ENCODE results near the gene FAM168A. TPM values are rescaled to one million over a fixed set of nuclear protein-coding genes. Genes with fewer than 3 reads are reported as not detected.

The FAM168A gene
- total and polyA plus RNA-seq, 9 donors: 17.6 to 35.4 (median 24.8) TPM

- Histone ChIP-seq H3K27ac (ENCODE audit: low read length) (no peak overlapping the region), H3K36me3 (ENCODE audit: control insufficient read depth, insufficient read depth, low read length) (no peaks in the 10 kb centered on the region)
- 93% methylated on average over 3 of the region's 5 CpGs for WGBS (ENCODE audit: insufficient coverage)
These were observed 37.8 kb upstream of the FAM168A start for GRCh38 chr11:73635721-73636120.

GRCh38 chr11:73633999-73634398 is 36.1 kb upstream of the FAM168A start:
- H3K27ac ChIP-seq (ENCODE audit: low read length): no peak overlapping the region
- H3K27me3 ChIP-seq (ENCODE audit: control insufficient read depth, insufficient read depth, low read length): no peaks in the 10 kb centered on the region
- no CpG with 5 or more reads among the region's 2 CpGs for WGBS (ENCODE audit: insufficient coverage)
- no peaks in the 10 kb centered on the region for H3K36me3 ChIP-seq (ENCODE audit: control insufficient read depth, insufficient read depth, low read length)
- no peak overlapping the region for H3K4me3 ChIP-seq (ENCODE audit: low read length)
- H3K9me3 ChIP-seq (replicated peaks; ENCODE audit: control insufficient read depth, low read depth, low read length): no peaks in the 10 kb centered on the region
- DNase-seq: no peak
- no peaks in the 10 kb centered on the region for H3K4me1 ChIP-seq (ENCODE audit: control insufficient read depth, insufficient read depth, low read length)

More at GRCh38 chr11:73635721-73636120, 37.8 kb upstream of the FAM168A start:
- no peak for DNase-seq
- Histone ChIP-seq H3K4me1 (ENCODE audit: control insufficient read depth, insufficient read depth, low read length) (no peaks in the 10 kb centered on the region), H3K9me3 (replicated peaks; ENCODE audit: control insufficient read depth, low read depth, low read length) (no peaks in the 10 kb centered on the region), H3K27me3 (ENCODE audit: control insufficient read depth, insufficient read depth, low read length) (no peaks in the 10 kb centered on the region), H3K4me3 (ENCODE audit: low read length) (no peak overlapping the region)

GRCh38 chr11:73632996-73633395 is 35.1 kb upstream of the FAM168A start:
- Histone ChIP-seq H3K4me3 (ENCODE audit: low read length) (no peak overlapping the region), H3K27me3 (ENCODE audit: control insufficient read depth, insufficient read depth, low read length) (no peaks in the 10 kb centered on the region), H3K4me1 (ENCODE audit: control insufficient read depth, insufficient read depth, low read length) (no peaks in the 10 kb centered on the region), H3K27ac (ENCODE audit: low read length) (no peak overlapping the region), H3K9me3 (replicated peaks; ENCODE audit: control insufficient read depth, low read depth, low read length) (no peaks in the 10 kb centered on the region), H3K36me3 (ENCODE audit: control insufficient read depth, insufficient read depth, low read length) (no peaks in the 10 kb centered on the region)
- DNase-seq: no peak
- 90% methylated on average over 3 of the region's 4 CpGs for WGBS (ENCODE audit: insufficient coverage)

- Histone ChIP-seq H3K4me3 (ENCODE audit: low read length) (no peak overlapping the region), H3K9me3 (replicated peaks; ENCODE audit: control insufficient read depth, low read depth, low read length) (no peaks in the 10 kb centered on the region), H3K27ac (ENCODE audit: low read length) (no peak overlapping the region), H3K36me3 (ENCODE audit: control insufficient read depth, insufficient read depth, low read length) (no peaks in the 10 kb centered on the region), H3K4me1 (ENCODE audit: control insufficient read depth, insufficient read depth, low read length) (peaks cover 7% of the 10 kb centered on the region), H3K27me3 (ENCODE audit: control insufficient read depth, insufficient read depth, low read length) (no peaks in the 10 kb centered on the region)
- 72% methylated on average over 7 of the region's 7 CpGs for WGBS (ENCODE audit: insufficient coverage)
- DNase-seq: no peak
These were observed 32.0 kb upstream of the FAM168A start for GRCh38 chr11:73629907-73630306.

- H3K27me3 ChIP-seq (ENCODE audit: control insufficient read depth, insufficient read depth, low read length): no peaks in the 10 kb centered on the region
- H3K4me3 ChIP-seq (ENCODE audit: low read length): no peak overlapping the region
- no peak overlapping the region for H3K27ac ChIP-seq (ENCODE audit: low read length)
- no peaks in the 10 kb centered on the region for H3K36me3 ChIP-seq (ENCODE audit: control insufficient read depth, insufficient read depth, low read length)
- WGBS (ENCODE audit: insufficient coverage): 21% methylated on average over 5 of the region's 19 CpGs
- no peaks in the 10 kb centered on the region for H3K9me3 ChIP-seq (replicated peaks; ENCODE audit: control insufficient read depth, low read depth, low read length)
- peaks cover 20% of the 10 kb centered on the region for H3K4me1 ChIP-seq (ENCODE audit: control insufficient read depth, insufficient read depth, low read length)
- peak; percentile 80 for DNase-seq
These were observed 27.9 kb upstream of the FAM168A start for GRCh38 chr11:73625696-73626318.

- no CpG with 5 or more reads among the region's 3 CpGs for WGBS (ENCODE audit: insufficient coverage)
- Histone ChIP-seq H3K4me1 (ENCODE audit: control insufficient read depth, insufficient read depth, low read length) (peaks cover 20% of the 10 kb centered on the region), H3K9me3 (replicated peaks; ENCODE audit: control insufficient read depth, low read depth, low read length) (no peaks in the 10 kb centered on the region), H3K27me3 (ENCODE audit: control insufficient read depth, insufficient read depth, low read length) (no peaks in the 10 kb centered on the region), H3K27ac (ENCODE audit: low read length) (peak overlapping the region; percentile 37), H3K36me3 (ENCODE audit: control insufficient read depth, insufficient read depth, low read length) (no peaks in the 10 kb centered on the region), H3K4me3 (ENCODE audit: low read length) (no peak overlapping the region)
- DNase-seq: peak; percentile 69
These were observed 25.8 kb upstream of the FAM168A start for GRCh38 chr11:73623686-73624085.

- H3K27ac ChIP-seq (ENCODE audit: low read length): peak overlapping the region; percentile 37
- H3K9me3 ChIP-seq (replicated peaks; ENCODE audit: control insufficient read depth, low read depth, low read length): no peaks in the 10 kb centered on the region
- H3K36me3 ChIP-seq (ENCODE audit: control insufficient read depth, insufficient read depth, low read length): no peaks in the 10 kb centered on the region
- H3K27me3 ChIP-seq (ENCODE audit: control insufficient read depth, insufficient read depth, low read length): no peaks in the 10 kb centered on the region
- 83% methylated on average over 3 of the region's 4 CpGs for WGBS (ENCODE audit: insufficient coverage)
- H3K4me1 ChIP-seq (ENCODE audit: control insufficient read depth, insufficient read depth, low read length): peaks cover 20% of the 10 kb centered on the region
- no peak for DNase-seq
- H3K4me3 ChIP-seq (ENCODE audit: low read length): no peak overlapping the region
These were observed 25.1 kb upstream of the FAM168A start for GRCh38 chr11:73622926-73623593.

- DNase-seq: no peak
- no peaks in the 10 kb centered on the region for H3K27me3 ChIP-seq (ENCODE audit: control insufficient read depth, insufficient read depth, low read length)
- no peaks in the 10 kb centered on the region for H3K36me3 ChIP-seq (ENCODE audit: control insufficient read depth, insufficient read depth, low read length)
- H3K4me1 ChIP-seq (ENCODE audit: control insufficient read depth, insufficient read depth, low read length): no peaks in the 10 kb centered on the region
- H3K27ac ChIP-seq (ENCODE audit: low read length): no peak overlapping the region
- no peaks in the 10 kb centered on the region for H3K9me3 ChIP-seq (replicated peaks; ENCODE audit: control insufficient read depth, low read depth, low read length)
- no peak overlapping the region for H3K4me3 ChIP-seq (ENCODE audit: low read length)
These were observed 16.7 kb upstream of the FAM168A start for GRCh38 chr11:73614591-73614990.

- 100% methylated on average over 1 of the region's 5 CpGs for WGBS (ENCODE audit: insufficient coverage)
- Histone ChIP-seq H3K4me3 (ENCODE audit: low read length) (no peak overlapping the region), H3K27ac (ENCODE audit: low read length) (no peak overlapping the region), H3K9me3 (replicated peaks; ENCODE audit: control insufficient read depth, low read depth, low read length) (no peaks in the 10 kb centered on the region), H3K4me1 (ENCODE audit: control insufficient read depth, insufficient read depth, low read length) (no peaks in the 10 kb centered on the region), H3K27me3 (ENCODE audit: control insufficient read depth, insufficient read depth, low read length) (no peaks in the 10 kb centered on the region), H3K36me3 (ENCODE audit: control insufficient read depth, insufficient read depth, low read length) (no peaks in the 10 kb centered on the region)
- DNase-seq: no peak
These were observed 14.8 kb upstream of the FAM168A start for GRCh38 chr11:73612601-73613140.

GRCh38 chr11:73598719-73599379 is 937 bp upstream of the FAM168A start:
- Histone ChIP-seq H3K27me3 (ENCODE audit: control insufficient read depth, insufficient read depth, low read length) (no peaks in the 10 kb centered on the region), H3K9me3 (replicated peaks; ENCODE audit: control insufficient read depth, low read depth, low read length) (no peaks in the 10 kb centered on the region), H3K36me3 (ENCODE audit: control insufficient read depth, insufficient read depth, low read length) (no peaks in the 10 kb centered on the region), H3K4me1 (ENCODE audit: control insufficient read depth, insufficient read depth, low read length) (peaks cover 12% of the 10 kb centered on the region), H3K4me3 (ENCODE audit: low read length) (peak overlapping the region; percentile 96), H3K27ac (ENCODE audit: low read length) (peak overlapping the region; percentile 93)
- DNase-seq: peak; percentile 12
- 3% methylated on average over 8 of the region's 20 CpGs for WGBS (ENCODE audit: insufficient coverage)
